ENCODE data around the gene DIS3. TPM values are rescaled to one million over a fixed set of nuclear protein-coding genes. Genes with fewer than 3 reads are reported as not detected.
A peak's percentile ranks its signal among the peaks of the same experiment; 100 is the strongest.
"Not testable (repeated sequence)": the region's sequence is repeated elsewhere in the genome, so short reads cannot be mapped to it uniquely, and the experiment has no call there.

The DIS3 gene
- total RNA-seq, 2 donors from 2014 or later: 45.2 to 51.7 TPM

DNA sequence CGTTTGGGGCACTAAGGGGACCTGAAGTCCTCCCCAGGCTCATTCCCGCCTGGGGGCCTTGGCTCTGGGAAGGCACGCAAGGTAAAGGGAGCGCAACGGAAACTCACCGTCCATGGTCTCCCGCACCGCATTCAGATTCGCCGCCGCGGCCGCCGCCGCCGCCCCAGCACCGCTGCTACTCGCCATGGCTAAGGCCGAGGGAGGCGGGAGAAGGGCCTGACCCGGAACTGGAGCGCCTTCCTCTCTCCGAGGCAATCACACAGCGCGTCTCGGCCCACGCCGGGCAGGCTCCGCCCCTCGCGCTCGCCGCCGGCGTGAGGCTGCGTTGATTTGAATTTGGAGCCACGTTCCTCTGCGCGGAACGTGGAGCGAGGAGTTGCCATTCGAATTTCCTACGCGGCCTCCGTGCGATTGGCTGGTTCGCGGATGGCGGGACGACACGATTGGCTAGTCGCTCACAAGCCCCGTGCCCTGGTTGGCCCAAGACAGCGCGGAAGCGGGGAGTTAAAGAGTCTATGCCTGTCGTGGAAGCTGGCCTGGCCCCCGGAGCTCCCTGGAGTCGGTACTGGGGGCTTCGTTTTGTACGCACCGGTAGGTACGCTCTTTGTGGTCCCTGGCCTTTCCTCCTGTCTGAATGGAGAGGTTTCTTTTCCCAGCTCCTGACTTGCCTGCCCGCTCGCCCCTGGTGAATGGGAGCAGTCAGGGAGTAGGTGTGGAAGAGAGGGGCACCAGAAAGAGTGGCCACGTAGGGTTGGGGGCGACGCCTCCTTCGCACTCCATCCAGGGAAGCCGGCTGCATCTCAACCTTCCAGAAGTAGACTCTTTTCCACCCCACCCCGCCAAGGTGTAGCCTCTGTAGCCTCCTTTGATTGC is 54.0 kb downstream of the DIS3 start, which contains the start of the genes BORA and MZT1:
Gene BORA (plus strand): TSS at position 507 of the 873 bp plus-strand sequence. CDS start 1,018 bp downstream, outside the sequence.
Gene MZT1 (minus strand): TSS at position 213 of the 873 bp plus-strand sequence. CDS start 27 bp downstream, at position 186.
- peak within 1 kb of the TSS; percentile 92 for H3K27ac Mint-ChIP-seq
- DNase-seq (peak; percentile 95 to 96), ATAC-seq (replicated peaks in 1 of 2) (peak; percentile 95)
- peaks cover 38% of the 10 kb centered on the region for H3K4me1 Mint-ChIP-seq (ENCODE audit: low read depth)
- H3K27me3 Mint-ChIP-seq (ENCODE audit: low read depth): no peaks in the 10 kb centered on the region
- peak within 1 kb of the TSS; percentile 91 to 96 for H3K4me3 Mint-ChIP-seq
- no peaks in the 10 kb centered on the region for H3K9me3 Mint-ChIP-seq
- peaks cover 16 to 32% of the 10 kb centered on the region in 2 donors for H3K36me3 Mint-ChIP-seq (ENCODE audit: insufficient read depth in 2 of 2)

DNA sequence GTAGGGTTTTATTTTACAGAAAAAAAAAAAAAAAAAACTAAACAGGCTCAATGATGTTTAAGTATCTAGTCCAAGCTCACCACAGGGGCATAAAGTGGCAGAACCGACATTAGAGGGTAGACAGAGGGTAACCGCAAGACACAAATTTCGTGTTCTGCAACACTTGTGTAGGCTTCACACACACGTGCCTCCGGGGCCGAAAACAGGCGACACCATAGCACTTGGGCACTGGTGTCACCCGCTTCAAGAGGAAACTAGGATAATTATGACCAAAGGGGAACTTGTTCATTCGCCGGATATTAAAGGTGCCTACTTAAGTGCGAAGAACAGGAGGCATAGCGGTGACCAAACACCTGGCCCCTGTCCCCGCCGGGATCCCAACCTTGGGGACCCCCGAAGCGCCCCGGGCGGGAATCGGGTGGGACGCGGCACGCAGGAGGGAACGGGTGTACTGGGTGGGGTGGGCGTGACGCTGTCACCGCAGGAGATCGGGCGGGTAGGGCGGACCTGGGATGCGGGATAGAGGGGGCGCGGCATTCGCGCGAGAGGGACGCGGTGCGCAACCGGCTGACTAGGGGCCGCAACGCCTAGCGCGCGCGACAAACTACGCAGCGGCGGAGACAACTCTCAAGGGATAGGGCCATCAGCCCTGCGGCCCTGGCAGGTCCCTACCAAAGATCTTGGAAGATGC is 54.8 kb downstream of the DIS3 start:
- H3K4me1 Mint-ChIP-seq (ENCODE audit: low read depth): peaks cover 41% of the 10 kb centered on the region
- peak overlapping the region; percentile 89 for H3K27ac Mint-ChIP-seq
- no peaks in the 10 kb centered on the region for H3K9me3 Mint-ChIP-seq
- DNase-seq (peak; percentile 61 to 63), ATAC-seq (replicated peaks in 1 of 2) (peak; percentile 29 to 47)
- H3K36me3 Mint-ChIP-seq (ENCODE audit: insufficient read depth in 2 of 2): peaks cover 16 to 30% of the 10 kb centered on the region in 2 donors
- H3K27me3 Mint-ChIP-seq (ENCODE audit: low read depth): no peaks in the 10 kb centered on the region
- H3K4me3 Mint-ChIP-seq: peak overlapping the region; percentile 91 to 96

DNA sequence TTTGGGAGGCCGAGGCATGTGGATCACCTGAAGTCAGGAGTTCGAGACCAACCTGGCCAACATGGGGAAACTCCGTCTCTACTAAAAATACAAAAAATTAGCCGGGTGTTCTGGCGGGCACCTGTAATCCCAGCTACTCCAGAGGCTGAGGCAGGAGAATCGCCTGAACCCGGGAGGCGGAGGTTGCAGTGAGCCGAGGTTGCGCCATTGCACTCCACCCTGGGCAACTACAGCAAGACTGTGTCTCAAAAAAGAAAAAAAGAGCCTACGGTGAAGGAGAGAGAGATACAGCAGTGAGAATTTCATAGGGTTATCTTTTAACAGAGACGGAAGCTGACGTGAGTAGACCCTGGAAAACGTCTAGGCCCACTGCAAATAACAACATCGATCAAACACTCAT is 55.5 kb downstream of the DIS3 start:
- H3K4me1 Mint-ChIP-seq (ENCODE audit: low read depth): peaks cover 41% of the 10 kb centered on the region

DNA sequence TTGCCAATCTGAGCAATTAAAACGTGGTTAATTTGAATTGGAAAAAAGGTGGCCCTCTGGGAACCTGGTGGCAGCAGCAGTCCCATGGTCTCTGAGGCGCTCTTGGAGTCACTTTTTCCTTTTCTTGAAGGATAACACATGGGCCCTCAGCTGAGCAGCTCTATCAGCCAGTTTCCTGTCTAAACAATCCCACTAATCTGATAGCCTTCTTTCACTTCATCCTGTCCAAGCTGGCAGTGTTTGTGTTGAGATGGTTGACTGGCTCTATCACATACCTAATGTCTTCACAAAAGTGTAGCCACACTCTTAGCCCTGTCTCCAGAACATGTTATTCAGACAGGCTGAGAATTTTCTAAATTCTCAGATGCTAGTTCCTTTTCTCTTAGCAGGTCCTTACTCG is 64.9 kb downstream of the DIS3 start:
- Mint-ChIP-seq H3K27ac (peak overlapping the region; percentile 42), H3K36me3 (ENCODE audit: insufficient read depth in 2 of 2) (peaks cover 19 to 60% of the 10 kb centered on the region in 2 donors), H3K9me3 (peaks cover 0 to 2% of the 10 kb centered on the region in 2 donors), H3K4me3 (no peak overlapping the region), H3K4me1 (ENCODE audit: low read depth) (peaks cover 18% of the 10 kb centered on the region), H3K27me3 (ENCODE audit: low read depth) (no peaks in the 10 kb centered on the region)
- ATAC-seq (replicated peaks in 1 of 2) (no peak), DNase-seq (no peak)

More for the DNA sequence above, 55.5 kb downstream of the DIS3 start:
- ATAC-seq (replicated peaks in 1 of 2); H3K9me3 Mint-ChIP-seq; H3K27me3 Mint-ChIP-seq (ENCODE audit: low read depth); DNase-seq: not testable (repeated sequence)
- H3K27ac Mint-ChIP-seq: peak overlapping the region; percentile 87
- H3K36me3 Mint-ChIP-seq (ENCODE audit: insufficient read depth in 2 of 2): peaks cover 15 to 30% of the 10 kb centered on the region in 2 donors
- peak overlapping the region; percentile 91 to 96 for H3K4me3 Mint-ChIP-seq

Other genes starting within 250 kb of the DIS3 start
- gene MZT1, start 54.3 kb downstream of the DIS3 start, total RNA-seq: 10 to 100 TPM; 23.4 to 29.0 TPM
- gene BORA, start 54.0 kb downstream of the DIS3 start, total RNA-seq: 10 to 100 TPM; 26.5 to 34.0 TPM
- 10 to 100 TPM; 17.5 to 21.2 TPM for gene PIBF1, start 233 bp upstream of the DIS3 start, total RNA-seq